Epithelial cell of esophagus (primary cell): ENCODE data around the gene GPC2.

Source experiments
- DNase-seq: peaks from one replicate; pipeline ENCODE4 v3.0.0; 2010; ENCODE audit warnings: low read depth
- H3K4me3 ChIP-seq: 2 replicates; pipeline ENCODE4 v1.5.1; 2011; ENCODE audit warnings: mild to moderate bottlenecking, low read length, control low read depth
- TF ChIP-seq, protein P1 (sequence below): IDR thresholded peaks from 2 replicates; pipeline ENCODE4 v1.5.1; 2011; ENCODE audit warnings: low read depth, mild to moderate bottlenecking, low read length, control low read depth, inconsistent platforms; ENCODE audit not compliant: insufficient read depth; ENCODE audit errors: missing control alignments

GPC2 gene

DNA sequence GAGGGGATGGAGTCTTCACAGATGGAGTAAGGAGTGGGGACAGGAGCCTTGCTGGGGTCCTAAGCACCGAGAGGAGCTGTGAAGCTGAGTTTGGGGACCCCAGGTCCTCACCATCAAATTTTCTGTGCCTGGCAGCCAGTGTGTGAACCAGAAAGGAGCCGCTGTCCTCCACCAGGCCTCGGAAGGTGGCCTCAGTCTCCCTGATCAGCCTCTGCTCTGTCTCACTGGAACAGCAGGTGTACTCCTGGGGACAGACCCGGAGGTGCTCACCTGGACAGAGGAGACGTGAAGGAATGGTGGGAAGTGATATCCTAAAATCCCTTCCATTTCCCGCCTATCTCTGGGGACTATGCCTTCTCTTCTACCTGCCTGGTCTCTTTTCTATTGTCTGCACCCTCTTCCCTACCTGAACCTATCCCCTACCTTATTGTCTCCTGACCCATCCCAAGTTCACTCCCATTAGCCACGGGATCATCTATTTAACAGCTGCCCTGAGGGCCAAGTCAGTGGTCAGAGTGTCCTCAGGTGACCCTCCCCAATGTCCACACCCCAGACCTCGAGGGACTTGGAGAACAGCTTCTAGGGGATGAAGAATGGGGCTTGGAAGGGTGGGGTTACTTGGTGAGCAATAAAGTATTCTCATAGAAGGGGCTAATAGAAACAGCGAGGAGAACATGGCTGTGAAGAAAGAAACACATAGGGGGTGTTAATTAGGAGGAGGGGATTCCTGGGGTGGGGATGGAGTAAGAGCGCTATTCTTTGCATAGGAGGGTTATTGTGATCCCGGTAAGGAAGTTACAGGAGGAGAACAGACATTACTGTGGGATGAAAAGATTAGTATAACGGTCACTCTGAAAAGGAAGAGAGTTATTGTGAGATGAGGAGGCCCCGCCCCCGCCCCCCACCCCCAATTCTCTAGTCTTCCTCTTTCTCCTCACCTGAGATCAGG, 811 bp downstream of the GPC2 start:
- peak overlapping the region; percentile 75 for H3K4me3 ChIP-seq
- TF ChIP-seq, protein P1, sequence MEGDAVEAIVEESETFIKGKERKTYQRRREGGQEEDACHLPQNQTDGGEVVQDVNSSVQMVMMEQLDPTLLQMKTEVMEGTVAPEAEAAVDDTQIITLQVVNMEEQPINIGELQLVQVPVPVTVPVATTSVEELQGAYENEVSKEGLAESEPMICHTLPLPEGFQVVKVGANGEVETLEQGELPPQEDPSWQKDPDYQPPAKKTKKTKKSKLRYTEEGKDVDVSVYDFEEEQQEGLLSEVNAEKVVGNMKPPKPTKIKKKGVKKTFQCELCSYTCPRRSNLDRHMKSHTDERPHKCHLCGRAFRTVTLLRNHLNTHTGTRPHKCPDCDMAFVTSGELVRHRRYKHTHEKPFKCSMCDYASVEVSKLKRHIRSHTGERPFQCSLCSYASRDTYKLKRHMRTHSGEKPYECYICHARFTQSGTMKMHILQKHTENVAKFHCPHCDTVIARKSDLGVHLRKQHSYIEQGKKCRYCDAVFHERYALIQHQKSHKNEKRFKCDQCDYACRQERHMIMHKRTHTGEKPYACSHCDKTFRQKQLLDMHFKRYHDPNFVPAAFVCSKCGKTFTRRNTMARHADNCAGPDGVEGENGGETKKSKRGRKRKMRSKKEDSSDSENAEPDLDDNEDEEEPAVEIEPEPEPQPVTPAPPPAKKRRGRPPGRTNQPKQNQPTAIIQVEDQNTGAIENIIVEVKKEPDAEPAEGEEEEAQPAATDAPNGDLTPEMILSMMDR = no peak
- no peak for DNase-seq

DNA sequence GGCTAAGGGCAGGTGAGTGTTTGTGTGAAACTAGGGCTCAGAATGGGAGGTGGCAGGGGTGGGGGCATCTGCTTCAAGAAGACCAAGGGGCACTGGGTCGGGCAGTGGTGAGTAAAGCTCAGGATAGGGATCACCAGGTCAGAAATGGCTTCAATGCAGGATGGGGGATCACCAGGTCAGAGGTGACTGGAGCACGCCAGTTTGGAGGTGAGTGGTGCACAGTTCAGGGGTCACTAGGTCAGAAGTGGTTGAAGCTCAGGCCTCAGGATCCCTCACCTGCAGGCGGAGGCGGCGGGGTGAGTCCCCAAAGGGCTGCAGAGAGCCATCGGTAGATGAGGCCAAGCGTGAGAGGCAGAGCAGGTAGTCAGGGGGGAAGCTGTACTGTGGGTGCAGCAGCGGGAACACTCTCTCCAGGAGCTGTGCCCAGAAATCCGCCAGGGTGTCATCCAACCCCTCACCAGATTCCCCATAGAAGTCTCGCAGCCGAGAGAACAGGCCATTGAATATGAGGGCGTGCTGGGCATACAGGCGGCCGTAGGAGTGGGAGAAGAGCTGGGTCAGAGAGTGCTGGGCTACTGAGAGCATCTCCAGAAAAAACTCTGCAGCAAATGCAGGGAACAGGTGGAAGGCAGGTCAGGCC, 1.8 kb downstream of the GPC2 start:
- TF ChIP-seq, protein P1 = no peak
- no peak for DNase-seq
- H3K4me3 ChIP-seq = no peak overlapping the region

DNA sequence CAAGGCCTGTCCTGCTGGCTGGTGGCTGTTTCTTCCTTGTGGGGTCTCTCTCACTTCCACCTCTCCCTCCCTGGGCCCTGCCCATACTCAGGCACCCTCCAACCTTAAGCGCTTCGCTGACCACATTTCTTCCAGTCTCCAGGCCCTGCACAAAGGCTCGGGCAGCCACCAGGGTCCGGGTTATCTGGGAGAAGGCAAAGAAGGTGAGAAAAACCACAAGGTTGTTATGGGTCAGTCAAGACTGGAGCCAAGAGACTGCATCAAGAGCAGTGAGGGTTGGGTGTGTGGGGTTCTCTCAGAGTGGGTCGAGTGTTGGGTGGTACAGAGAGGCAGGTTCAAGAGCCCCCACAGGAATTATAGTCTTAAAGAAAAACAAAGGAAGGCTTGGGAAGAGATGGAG, 2.6 kb downstream of the GPC2 start:
- TF ChIP-seq, protein P1 = no peak
- DNase-seq = no peak
- H3K4me3 ChIP-seq = no peak overlapping the region

DNA sequence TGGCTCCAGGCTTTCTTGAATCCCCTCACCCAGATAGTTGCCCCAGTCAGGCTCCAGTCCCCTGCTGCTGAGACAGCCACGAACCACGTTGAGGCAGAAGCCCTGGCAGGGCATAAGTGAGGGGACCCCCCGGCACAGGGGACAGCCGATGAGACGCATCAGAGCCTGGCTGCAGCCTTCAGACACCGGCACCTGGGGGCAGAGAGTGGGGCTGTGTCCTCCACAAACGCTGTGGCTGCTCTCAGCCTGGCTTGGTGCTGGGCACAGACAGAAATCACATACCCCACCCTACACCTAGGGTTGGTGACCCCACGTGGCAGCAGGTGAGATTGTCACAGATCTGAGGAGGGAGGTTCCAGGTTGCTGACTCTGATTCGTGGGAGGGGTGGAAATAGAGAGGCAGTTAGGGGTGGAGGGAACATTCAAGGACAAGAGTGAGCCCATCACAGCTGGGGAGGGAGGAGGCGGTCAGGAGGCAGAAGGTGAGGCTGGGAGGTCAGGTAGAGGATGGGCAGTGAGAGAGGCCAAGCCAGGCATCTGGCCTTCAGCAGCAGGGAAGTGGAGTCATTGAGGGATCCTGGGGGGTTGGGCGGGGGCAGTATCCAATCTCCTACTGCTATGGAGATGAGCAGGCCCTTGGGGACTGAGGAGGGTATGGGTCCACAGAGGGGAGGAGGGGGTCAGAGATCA, 3.2 kb downstream of the GPC2 start:
- no peak overlapping the region for H3K4me3 ChIP-seq
- TF ChIP-seq, protein P1 = no peak
- DNase-seq = no peak

DNA sequence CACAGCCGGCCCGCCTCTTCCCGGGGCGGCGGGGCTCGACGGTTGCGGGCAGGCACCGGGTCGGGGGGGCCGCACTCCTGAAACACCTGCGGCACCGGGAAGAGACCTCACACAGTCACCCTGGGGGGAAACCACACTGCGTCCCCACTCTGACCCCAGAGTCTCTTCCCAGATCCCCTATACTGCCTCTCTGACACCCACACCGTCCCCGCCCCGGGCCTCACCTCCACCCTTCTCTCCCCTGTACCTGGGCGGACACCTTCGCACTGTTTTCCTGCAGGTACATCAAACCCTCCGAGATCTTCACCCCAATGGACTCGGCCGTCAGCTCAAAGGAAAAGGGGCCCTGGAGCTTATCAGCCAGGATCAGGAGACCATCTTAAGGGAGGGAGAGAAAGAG, 5.3 kb downstream of the GPC2 start:
- TF ChIP-seq, protein P1 = no peak
- DNase-seq = no peak
- no peak overlapping the region for H3K4me3 ChIP-seq

DNA sequence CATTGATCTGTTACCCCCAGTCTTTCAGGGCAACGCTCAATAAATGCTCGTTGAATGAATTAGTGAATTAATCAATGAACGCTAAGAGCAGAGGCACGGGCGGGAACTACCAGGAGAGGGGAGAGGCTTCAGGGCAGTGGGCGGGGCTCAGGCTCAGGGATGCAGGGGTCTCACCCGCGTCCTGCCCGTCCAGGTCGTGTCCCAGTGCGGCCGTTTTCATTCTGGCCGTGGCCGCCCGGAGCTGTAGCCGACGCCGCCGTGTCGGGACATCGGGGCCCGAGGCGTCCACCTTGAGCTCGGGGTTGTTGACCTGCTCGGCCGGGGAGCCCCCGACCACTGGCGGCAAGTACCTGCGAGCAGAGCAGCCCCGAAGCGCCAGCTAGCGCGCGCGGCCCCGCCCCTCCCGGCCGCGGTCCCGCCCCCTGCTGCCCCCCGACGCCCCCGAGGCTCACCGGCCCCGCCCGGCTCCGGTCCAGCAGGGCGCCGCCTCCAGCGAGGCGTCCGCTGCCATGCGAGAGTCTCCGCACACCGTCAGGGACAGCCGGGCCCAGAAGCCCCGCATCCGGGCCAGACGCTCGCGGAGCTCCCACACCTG, 6.0 kb downstream of the GPC2 start:
- no peak for DNase-seq
- H3K4me3 ChIP-seq = peak overlapping the region; percentile 23
- TF ChIP-seq, protein P1 = no peak
